Transverse colon (tissue), 4 donors: ENCODE measurements around the gene PLAC1.

ENCODE experiments used
- EP300 ChIP-seq: sonication (generic); formaldehyde crosslinking; IDR thresholded peaks from one replicate; pipeline ENCODE4 v1.6.1; 2017; ENCODE audit warnings: antibody characterized with exemption, low read depth
- POLR2A ChIP-seq: fragments of 450-650 bp; IDR thresholded peaks from one replicate; pipeline ENCODE4 v1.6.1; 2016; ENCODE audit warnings: antibody characterized with exemption, mild to moderate bottlenecking, moderate library complexity
- POLR2AphosphoS5 ChIP-seq, 3 donors: sonication (generic); formaldehyde crosslinking; IDR thresholded peaks; one replicate each; pipeline ENCODE4 v1.6.1; 2016; ENCODE audit warnings: antibody characterized with exemption in 3 of 3
- TF ChIP-seq, protein P1 (sequence below), 5 experiments: fragments of 200-600 bp in 3 of 5; fragments of 450-650 bp in 2 of 5; sonication (generic) in 3 of 5; IDR thresholded peaks; 1 replicate in 2 of 5; 2 replicates in 3 of 5; pipeline ENCODE4 v1.5.1; 2016 to 2017; ENCODE audit warnings: antibody characterized with exemption in 5 of 5, inconsistent platforms in 3 of 5, mild to moderate bottlenecking in 2 of 5, moderate library complexity in 1 of 5

DNA sequence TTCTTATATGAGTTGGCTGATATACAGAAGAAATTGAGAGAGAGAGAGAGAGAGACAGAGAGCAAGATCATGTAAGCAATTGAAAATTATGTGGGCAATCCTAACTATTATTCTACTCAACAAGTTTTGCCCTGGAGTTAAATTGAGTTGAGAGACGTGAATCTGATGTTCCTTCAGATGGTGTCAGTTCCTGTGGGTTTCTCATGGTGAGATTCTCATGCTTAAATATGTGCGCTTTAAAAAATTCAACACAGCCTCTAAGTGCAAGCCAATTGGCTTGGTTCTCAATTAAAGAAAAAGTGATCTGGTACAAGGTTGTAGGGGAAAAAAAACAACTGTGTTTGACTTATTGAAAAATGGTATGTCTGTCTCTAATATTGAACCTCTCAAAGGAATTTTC lies 35.4 kb upstream of the PLAC1 start:
- TF ChIP-seq POLR2AphosphoS5 (IDR thresholded peaks at IDR 0.05) (no peak), POLR2A (no peak), EP300 (no peak)
- TF ChIP-seq, protein P1, sequence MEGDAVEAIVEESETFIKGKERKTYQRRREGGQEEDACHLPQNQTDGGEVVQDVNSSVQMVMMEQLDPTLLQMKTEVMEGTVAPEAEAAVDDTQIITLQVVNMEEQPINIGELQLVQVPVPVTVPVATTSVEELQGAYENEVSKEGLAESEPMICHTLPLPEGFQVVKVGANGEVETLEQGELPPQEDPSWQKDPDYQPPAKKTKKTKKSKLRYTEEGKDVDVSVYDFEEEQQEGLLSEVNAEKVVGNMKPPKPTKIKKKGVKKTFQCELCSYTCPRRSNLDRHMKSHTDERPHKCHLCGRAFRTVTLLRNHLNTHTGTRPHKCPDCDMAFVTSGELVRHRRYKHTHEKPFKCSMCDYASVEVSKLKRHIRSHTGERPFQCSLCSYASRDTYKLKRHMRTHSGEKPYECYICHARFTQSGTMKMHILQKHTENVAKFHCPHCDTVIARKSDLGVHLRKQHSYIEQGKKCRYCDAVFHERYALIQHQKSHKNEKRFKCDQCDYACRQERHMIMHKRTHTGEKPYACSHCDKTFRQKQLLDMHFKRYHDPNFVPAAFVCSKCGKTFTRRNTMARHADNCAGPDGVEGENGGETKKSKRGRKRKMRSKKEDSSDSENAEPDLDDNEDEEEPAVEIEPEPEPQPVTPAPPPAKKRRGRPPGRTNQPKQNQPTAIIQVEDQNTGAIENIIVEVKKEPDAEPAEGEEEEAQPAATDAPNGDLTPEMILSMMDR (IDR thresholded peaks at IDR 0.05) = no peak
